ENCODE results near the gene ERBB4. TPM values are rescaled to one million over a fixed set of nuclear protein-coding genes. Genes with fewer than 3 reads are reported as not detected.

ERBB4 gene
- total RNA-seq, 1 donor from 2014 or later, result 10.2 TPM

DNA sequence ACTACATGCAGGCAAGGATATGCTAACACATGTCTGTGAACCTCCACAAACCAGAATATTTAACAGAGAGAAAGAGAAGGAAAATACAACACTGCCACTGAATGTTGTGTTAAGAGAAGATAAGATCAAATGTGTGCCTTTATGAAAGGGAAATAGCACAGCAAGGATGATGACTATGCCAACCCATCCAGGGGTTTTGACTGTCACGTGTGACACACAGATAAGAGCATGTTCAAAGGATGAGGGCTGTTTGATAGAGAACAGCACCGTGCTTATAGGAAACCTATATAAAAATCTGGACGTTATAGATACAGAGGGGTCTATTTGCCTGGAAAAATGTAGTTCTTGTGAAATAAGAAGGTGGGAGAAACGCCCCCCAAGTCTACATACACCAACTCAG lies 1070.4 kb downstream of the ERBB4 start:
- Mint-ChIP-seq H3K4me1 (peaks cover 13% of the 10 kb centered on the region), H3K27me3 (ENCODE audit: low read depth) (no peaks in the 10 kb centered on the region), H3K27ac (ENCODE audit: unreplicated experiment) (no peak overlapping the region), H3K36me3 (ENCODE audit: low read depth) (no peaks in the 10 kb centered on the region), H3K4me3 (no peak overlapping the region), H3K9me3 (peaks cover 3% of the 10 kb centered on the region)
- TF ChIP-seq, protein P1, sequence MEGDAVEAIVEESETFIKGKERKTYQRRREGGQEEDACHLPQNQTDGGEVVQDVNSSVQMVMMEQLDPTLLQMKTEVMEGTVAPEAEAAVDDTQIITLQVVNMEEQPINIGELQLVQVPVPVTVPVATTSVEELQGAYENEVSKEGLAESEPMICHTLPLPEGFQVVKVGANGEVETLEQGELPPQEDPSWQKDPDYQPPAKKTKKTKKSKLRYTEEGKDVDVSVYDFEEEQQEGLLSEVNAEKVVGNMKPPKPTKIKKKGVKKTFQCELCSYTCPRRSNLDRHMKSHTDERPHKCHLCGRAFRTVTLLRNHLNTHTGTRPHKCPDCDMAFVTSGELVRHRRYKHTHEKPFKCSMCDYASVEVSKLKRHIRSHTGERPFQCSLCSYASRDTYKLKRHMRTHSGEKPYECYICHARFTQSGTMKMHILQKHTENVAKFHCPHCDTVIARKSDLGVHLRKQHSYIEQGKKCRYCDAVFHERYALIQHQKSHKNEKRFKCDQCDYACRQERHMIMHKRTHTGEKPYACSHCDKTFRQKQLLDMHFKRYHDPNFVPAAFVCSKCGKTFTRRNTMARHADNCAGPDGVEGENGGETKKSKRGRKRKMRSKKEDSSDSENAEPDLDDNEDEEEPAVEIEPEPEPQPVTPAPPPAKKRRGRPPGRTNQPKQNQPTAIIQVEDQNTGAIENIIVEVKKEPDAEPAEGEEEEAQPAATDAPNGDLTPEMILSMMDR (conservative IDR thresholded peaks at IDR 0.05), result no peak
- no peak for DNase-seq (ENCODE audit: low read depth, low spot score)

DNA sequence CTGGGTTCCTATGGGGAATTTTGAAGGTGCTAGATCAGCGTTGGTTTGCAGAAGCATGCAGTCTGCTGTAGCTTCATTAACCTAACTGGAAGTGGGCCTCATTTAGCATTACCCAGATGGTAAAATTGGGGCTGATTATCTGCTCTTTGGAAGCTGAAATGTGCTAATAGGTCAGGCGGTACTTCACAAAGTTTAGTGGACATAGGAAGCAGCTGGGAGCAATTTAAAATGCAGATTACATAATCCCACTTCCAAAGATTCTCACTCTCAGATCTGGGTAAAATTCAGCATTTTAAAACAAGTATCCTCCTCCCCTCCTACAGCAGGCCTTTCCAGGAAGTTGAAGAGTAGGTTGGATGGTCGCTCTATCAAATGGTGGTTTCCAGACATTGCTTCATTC lies 1075.2 kb downstream of the ERBB4 start:
- peaks cover 5% of the 10 kb centered on the region for H3K4me1 Mint-ChIP-seq
- DNase-seq (ENCODE audit: low read depth, low spot score), result no peak
- TF ChIP-seq, protein P1 (conservative IDR thresholded peaks at IDR 0.05), result no peak
- H3K36me3 Mint-ChIP-seq (ENCODE audit: low read depth), result no peaks in the 10 kb centered on the region
- no peak overlapping the region for H3K27ac Mint-ChIP-seq (ENCODE audit: unreplicated experiment)
- H3K27me3 Mint-ChIP-seq (ENCODE audit: low read depth), result no peaks in the 10 kb centered on the region
- no peak overlapping the region for H3K4me3 Mint-ChIP-seq
- H3K9me3 Mint-ChIP-seq, result peaks cover 3% of the 10 kb centered on the region

DNA sequence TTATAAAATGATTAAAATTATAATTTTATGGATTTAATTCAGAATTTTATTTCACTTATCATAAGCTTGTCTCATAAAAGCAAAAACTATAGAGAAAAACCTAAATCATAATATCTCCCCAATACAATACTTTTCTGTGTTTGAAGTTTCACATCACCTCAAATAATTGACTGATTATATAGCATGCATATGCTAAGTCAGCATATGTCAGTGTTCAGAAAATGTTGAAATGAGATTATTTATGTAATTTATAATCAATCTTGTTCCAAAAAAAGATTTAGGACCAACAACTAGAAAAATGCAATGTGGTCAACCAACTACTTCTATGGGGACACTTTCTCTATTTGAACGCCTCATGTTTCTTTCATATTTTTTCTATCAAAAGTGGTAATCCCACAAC lies 1079.6 kb downstream of the ERBB4 start:
- Mint-ChIP-seq H3K9me3 (peaks cover 3% of the 10 kb centered on the region), H3K4me1 (peaks cover 16% of the 10 kb centered on the region), H3K27me3 (ENCODE audit: low read depth) (no peaks in the 10 kb centered on the region), H3K4me3 (no peak overlapping the region), H3K27ac (ENCODE audit: unreplicated experiment) (no peak overlapping the region), H3K36me3 (ENCODE audit: low read depth) (no peaks in the 10 kb centered on the region)
- TF ChIP-seq, protein P1 (conservative IDR thresholded peaks at IDR 0.05), result no peak
- DNase-seq (ENCODE audit: low read depth, low spot score), result no peak

DNA sequence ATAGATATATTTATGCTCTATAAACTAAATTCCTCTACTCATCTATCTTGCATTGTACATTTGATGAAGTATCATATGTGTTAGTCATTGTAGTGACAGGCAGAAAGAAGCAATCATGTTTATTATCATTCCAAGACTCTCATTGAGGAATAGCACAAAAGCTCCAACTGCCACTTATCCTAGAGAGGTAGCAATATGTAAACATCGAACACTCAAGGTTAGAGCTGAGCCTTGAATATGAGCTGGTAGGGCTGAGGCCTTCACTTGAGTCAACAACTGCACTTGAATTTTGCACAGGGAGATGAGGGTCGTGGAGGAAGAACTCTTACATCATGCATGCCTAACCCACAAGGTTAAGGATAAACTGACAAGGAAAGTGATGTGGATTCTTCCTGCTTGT lies 1081.3 kb downstream of the ERBB4 start:
- Mint-ChIP-seq H3K4me3 (no peak overlapping the region), H3K9me3 (peaks cover 3% of the 10 kb centered on the region), H3K27me3 (ENCODE audit: low read depth) (no peaks in the 10 kb centered on the region), H3K4me1 (peaks cover 16% of the 10 kb centered on the region), H3K27ac (ENCODE audit: unreplicated experiment) (no peak overlapping the region), H3K36me3 (ENCODE audit: low read depth) (no peaks in the 10 kb centered on the region)
- DNase-seq (ENCODE audit: low read depth, low spot score), result no peak
- TF ChIP-seq, protein P1 (conservative IDR thresholded peaks at IDR 0.05), result no peak

DNA sequence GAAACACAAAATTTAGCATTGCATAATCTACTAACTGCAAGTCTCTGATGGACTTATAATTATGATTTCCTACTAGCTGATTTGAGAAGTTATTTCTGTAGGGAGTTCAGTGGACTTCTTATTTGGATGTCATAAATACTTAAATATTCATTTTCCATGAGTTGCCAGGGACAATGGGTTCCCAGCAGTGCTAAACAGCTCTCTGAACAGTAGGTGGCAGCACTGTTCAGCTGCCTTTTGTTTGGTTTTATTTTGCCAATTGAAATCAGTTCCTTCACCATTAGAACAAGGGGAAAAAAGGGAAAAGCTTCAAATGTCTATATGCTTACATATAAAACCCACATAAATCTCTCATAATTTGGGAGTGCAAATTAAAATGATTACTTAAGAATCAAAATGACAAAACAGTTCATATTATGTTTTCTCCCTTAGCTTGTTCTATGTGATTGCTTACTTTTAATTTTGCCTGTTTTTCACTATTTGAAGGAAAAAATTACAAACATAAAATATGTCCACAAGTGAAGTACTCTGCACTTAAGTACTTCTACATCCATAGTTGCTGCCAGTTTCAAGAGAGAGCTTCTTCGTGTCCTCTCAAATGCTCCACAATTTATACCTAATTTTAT lies 1083.3 kb downstream of the ERBB4 start:
- peak overlapping the region; percentile 32 for H3K27ac Mint-ChIP-seq (ENCODE audit: unreplicated experiment)
- DNase-seq (ENCODE audit: low read depth, low spot score), result peak; percentile 53
- peaks cover 3% of the 10 kb centered on the region for H3K9me3 Mint-ChIP-seq
- H3K27me3 Mint-ChIP-seq (ENCODE audit: low read depth), result no peaks in the 10 kb centered on the region
- H3K4me1 Mint-ChIP-seq, result peaks cover 21% of the 10 kb centered on the region
- H3K4me3 Mint-ChIP-seq, result peak overlapping the region; percentile 22
- TF ChIP-seq, protein P1 (conservative IDR thresholded peaks at IDR 0.05), result peak; percentile 97
- no peaks in the 10 kb centered on the region for H3K36me3 Mint-ChIP-seq (ENCODE audit: low read depth)
